ENCODE results near the gene NECAB3.
A peak's percentile ranks its signal among the peaks of the same experiment; 100 is the strongest.

NECAB3 gene

DNA sequence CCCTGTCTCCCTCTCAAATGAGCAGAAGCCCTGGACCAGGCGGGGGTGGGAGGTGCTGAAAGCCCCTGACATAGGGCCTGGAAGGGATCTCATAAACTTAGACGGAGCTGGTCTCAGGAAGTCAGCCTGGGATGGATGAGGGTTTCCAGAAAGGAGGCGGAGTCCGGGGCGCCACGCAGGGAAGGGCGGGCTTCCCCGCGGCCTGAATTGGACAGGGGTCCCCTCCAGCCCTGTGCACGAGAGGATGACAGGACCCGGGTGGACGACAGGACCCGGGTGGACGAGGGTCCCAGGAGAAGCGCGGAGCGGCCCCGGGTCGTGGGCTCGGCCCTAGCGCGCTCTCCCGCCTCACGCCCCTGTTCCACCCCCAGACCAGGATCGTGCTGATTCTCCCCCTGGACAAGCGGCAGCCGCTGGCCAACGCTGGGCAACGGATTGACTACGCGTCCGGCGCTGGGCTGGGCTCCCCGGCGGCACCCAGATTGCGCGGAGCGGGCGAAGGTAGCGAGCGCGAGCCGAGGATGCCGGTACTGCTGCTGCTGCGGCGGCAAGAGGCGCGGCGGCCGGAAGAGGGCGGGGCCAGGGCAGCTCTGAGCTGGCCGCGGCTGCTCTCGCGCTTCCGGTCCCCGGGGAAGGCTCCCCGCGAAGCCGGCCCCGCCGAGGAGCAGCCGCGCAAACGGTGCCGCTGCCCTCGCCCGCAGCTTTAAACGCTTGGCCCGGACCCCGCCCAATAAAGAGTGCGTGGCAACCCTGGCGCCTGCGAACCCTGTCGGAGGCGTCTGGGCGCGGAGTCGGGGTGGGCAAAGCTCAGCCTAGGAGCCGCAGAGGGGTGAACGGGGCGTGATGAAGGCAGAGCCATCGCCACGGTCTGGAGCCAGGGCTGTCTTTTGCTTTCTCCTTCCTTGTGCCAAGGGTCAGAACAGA, 10.8 kb downstream of the NECAB3 start:
- FAIRE-seq, result no peak

DNA sequence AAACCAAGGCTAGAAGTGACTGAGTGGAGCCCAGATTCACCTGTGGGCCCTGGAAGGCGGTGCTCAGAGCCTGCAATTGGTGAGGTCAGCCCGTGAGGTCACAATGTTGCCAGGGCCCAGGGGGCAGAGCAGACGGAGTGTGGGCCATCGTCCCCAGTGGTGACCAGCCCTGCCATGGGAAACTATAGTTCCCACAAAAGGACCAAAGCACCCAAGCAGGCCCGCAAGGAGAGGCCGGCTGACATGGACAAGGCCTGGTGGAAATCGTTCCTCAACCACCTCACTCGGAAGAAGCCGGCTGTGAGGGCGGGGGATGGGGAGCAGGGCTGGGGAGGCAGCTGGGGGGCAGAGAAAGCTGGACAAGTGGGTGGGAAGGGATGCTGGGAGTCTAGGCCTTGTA, 12.1 kb downstream of the NECAB3 start, which contains the start of gene C20orf144:
TSS of gene C20orf144 (plus strand) at position 156 of the 400 bp plus-strand sequence. CDS start at position 175, 19 bp downstream.
- no peak for FAIRE-seq

DNA sequence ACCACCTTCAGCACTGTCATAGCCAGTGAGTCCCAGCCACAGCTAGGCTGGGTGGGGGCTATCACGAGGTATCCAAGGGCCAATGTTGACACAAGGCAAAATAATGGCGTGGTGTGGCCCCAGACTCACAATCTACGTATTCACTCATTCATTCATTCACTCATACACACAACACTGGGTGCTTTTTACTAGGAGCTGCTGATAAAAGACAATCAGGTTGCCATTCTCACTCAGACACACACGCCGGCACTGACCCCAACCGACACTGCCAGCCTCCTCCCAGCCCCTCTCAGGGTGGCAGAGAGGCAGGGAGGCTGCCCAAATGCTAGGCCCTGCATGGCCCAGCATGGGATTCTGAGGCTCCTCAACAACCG, 13.6 kb downstream of the NECAB3 start:
- FAIRE-seq, result no peak

DNA sequence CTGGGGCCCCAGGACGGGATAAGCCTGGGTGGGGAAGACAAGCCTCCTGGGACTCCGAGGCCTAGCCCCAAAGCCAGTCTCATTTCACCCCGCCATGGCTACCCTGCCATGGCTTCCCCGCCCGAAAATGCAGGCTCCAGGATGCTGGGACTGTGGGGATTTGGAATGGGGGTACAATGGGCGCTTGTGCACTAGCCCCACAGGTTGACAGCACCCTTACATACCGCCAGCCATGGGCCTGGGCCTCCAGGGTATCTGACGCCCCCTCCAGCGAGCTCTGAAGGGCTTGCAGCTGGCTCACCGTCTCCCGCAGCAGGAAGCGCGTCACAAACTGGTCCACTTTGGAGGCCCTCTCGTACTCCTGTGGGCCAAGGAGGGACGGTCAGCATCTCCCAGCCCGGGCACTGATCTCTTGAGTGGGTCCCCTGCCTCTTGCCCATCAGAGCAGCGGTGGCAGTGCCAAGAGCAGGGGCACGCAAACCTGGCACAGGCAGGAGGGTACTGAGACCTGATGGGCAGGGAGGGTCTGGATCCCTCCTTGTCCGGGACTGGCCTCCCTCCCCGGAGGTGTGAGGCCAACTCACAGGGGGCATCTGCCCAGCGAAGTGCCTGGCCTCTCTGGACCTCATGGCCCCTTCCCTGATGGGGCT, 14.1 kb downstream of the NECAB3 start:
- FAIRE-seq, result no peak

DNA sequence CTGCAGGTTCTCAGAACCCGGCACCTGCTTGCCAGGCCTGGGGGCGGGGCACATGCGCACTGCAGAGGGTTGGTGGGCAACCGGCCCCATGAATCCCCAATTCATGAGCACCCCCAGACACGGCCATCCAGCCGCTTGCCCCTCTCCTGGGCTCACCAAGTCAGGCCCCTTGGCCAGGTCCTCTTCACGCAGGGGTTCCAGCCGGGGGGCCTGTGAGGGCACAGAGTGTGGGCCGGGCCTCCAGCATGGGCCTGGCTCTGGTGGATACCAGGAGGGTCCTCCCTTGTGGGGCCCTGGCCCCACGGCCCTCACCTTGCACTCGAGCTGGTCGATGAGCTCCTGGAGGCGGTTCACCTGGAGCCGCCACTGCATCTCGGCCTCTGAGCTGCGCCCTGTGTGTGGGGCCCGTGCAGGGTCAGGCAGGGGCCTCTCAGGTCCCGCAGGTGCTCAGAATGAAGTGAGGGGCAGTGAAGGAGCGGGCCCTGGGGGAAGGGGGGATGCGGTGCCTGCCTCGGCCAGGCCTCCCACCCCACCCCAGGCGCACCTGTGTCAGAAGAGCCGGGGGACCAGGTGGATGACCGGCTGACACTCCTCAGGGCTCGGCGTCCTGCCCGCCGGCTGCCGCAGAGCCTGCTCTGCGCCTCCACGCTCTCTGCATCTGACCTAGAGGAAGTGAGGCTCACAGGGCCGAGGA, 14.7 kb downstream of the NECAB3 start:
- FAIRE-seq, result no peak

DNA sequence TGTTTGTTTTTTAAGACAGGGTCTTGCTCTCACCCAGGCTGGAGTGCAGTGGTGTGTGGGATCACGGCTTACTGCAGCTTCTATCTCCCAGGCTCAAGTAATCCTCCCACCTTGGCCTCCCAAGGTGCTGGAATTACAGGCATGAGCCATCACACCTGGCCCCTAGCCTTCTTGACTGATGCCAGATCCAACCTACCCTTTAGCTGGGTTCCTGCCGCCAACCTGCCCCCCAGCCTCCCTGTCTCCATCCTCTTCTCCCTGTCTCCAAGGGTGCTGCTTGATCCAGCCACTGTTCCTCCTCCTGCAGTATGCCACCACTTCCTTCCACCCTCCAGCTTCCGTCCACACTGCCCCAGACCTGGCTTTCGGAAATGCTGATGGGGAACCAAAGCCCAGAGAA, 15.3 kb downstream of the NECAB3 start:
- no peak for FAIRE-seq

DNA sequence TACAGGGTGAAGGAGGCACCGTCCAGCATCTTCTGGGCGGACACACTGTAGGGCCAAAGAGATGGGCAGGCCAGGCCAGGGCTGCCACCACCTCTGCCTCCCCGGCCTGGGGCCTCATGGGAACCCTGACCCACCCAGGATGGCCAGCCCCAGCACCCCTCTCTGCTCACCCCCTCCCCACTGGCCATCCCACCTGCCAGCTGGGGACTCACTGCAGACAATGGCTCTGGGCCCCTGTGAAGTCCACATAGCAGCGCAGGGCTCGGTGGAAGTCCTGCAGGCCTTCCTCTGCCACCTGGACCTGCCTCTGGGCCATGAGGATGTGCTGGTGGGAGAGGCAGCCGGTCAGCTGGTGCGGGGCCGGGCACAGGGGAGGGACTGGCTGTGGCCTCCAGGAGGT, 15.7 kb downstream of the NECAB3 start:
- FAIRE-seq, result no peak

DNA sequence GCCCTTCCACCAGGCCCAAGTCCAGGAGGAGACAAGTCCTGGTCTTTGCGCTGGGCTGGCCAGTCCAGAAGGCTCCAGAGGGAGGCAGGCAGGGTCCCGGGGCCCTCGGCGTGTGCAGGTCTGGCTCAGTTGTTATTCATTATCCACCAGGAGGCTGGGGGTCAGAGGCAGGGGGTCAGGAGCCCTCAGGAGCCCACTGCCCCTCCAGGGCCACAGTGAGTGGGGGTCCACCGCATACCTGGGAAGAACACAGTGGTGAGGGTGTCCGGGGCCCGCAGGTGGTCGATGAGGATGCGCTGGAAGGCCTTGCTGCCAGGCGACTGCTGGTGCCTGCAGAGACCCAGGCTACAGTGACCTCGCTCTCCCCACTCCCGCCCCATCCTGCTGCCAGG, 16.5 kb downstream of the NECAB3 start:
- FAIRE-seq, result no peak

DNA sequence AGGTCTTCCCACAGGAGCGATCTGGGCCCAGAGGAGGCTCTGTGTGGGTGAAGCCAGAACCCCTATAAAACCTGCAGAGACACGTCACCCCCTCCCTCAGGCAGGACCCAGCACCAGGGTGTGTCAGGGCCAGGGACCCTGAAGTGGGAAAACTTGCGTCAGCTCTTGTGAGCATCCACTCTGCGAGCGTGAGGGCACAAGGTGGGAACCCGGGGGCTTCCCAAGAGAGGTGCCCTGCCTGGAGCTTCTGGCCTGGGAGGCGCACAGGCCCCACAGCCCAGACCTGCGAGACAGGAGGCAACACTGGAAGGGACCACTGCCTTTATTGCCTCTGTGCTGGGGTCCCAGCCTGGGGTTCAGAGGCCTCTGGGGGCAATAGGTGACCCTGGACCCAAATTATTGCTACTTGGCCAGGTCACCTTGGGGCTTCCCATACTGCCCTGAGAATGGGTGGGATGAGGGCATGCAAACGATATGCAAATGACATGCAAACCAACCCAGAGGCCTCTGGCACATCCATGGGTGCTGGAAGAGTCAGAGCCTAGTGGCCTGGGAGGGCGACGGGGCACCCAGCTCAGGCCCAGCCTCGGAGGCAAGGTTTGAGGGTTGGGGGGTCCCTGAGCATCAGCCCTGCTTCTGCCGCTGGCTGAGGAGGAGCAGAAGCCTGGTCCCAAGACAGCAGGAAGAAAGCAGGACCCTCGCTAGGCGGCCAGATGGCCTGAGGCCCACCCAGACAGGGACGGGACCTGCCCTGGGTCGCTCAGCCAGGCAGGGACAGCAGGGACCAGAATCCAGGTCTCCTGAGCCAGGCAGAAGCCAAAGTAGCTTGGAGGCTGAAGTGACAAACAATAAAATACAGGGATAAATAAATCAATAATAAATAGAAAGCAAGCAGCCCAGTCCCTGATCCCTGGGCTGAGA, 17.2 kb downstream of the NECAB3 start:
- FAIRE-seq, result no peak

DNA sequence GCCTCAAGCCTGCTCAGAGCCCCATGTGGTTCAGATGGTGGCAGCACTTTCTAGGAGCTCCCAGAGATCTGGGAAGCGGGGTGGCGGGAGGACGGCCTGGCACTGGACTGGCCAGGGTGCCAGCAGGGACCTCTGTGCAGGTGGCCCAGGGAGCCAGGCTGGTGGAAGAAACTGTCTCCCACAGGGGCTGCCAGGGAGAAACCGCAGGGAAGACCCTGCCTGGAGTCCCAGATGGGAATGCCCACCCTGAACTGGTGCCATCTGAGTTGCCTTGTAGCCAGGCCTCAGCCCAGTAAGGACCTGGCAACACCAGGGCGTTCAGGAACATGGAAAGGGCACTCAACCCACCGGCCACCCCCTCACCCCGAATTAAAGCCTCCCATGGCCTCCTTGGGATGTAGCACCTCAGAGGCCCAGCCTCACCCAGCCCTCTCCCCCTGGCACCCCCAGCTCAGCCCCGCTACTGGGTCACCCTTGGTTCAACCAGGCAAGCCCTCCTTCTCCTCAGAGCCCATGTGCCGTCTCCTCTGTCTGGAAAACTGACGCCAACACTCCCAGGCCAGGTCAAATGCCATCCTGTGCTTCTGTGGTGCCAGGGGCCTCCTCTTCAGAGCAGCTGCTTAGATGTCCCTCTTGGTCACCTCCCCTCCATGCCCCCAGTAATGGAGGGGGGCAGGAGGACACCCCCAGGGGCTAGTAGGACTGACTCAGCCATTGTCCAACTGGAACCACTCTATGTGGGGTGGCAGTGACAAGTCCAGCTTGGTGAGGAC, 18.0 kb downstream of the NECAB3 start:
- FAIRE-seq, result no peak

DNA sequence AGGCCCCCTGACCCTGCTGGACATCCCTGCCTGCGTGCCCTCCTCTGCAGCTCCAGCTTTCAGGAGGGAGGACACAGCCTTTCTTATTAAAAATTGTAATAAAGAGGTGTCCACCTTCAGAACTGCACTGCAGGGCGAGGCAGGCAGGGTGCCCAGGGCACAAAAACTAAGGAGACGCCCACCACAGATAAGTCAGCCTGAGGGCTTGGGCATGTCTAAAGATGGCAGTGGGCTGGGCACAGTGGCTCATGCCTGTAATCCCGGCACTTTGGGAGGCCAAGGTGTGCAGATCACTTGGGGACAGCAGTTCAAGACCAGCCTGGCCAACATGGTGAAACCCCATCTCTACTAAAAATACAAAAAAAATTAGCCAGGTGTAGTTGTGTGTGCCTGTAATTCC, 19.1 kb downstream of the NECAB3 start:
- FAIRE-seq, result no peak

DNA sequence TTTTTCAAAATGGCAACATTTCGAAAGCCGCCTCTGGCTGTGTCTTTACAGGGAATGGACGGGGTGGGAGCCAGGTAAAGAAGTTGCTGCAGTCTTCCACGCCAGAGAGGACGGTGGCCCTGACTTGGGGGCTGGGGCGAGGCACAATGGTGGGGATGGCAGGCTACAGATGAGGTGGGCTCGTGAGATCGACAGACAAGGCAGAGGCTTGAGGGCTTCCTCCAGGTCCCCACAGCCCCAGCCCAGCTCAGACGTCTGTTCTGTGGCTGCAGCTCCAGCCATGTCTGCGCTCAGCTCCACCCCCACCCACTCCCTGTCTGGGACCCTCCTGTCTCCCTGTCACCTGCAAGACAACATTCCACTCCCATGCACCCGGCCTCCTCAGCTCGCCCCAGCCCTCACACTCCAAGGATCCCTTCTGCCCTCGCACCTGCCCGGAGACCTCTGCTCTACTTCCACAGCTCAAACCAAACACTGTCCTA, 19.5 kb downstream of the NECAB3 start:
- FAIRE-seq, result no peak

DNA sequence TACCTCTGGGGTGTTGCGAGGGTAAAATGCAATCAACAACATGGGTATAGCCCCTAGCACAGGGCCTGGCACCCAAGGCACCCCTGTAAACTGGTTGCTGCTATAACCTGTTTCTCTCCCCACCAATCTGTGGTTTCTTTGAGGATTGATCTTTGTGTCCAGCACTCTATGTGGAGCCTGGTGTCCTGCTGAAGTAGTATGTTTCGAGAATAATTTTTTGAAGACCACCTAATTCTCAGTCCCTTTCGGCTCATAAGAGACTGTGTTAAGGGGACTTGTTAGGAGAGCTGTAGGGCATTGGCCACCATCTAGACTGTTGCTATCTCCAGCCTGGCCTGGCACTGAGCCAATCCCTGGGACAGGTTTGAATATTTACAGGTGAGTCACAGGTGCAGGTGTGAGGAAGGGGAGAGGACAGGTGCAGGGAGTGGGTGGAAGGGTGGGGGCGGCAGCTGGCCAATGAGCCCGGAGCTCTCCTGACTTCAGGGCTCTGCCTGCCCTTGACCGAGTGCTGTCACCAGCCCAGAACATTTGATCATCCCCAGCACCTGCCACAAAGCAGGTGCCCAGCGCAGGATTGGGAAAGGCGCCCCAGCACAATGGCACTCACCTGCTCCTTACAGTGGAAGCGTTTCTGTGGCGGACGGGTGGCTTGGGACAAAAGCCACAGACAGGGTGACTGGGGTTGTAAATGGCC, 20.2 kb downstream of the NECAB3 start:
- FAIRE-seq, result no peak

DNA sequence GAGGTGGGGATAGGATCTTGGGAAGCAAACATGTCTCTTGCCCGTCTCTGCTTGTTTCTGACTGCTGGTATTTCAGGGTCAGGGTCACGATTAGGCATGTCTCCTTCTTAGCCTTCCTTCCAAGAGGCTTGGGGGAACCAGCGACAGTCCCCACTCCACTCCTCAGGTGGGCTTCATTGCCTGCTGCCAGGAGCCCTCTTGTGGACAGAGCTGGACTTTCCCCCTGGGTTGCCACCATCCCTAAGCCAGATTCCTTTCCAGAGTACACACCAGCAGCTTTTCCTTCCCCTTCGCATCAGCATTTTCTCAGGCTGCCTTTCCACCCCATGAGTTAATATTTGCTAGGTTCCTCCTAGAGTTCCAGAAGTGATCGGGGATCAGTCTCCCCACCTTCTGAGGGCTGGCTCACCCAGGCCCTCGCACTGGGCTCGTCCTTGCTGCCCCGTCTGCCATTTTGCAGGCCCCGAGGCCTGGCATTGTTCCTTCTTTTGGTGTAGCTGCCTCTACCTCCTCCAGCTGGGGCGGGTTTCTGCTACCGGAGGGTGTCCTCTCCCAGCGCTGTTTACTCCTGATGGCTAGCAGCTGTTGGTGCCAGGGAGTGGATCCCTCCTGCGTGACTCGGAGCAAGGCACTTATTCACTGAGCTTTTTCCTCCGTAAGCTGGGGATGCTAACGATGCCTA, 20.9 kb downstream of the NECAB3 start:
- peak; percentile 47 for FAIRE-seq

DNA sequence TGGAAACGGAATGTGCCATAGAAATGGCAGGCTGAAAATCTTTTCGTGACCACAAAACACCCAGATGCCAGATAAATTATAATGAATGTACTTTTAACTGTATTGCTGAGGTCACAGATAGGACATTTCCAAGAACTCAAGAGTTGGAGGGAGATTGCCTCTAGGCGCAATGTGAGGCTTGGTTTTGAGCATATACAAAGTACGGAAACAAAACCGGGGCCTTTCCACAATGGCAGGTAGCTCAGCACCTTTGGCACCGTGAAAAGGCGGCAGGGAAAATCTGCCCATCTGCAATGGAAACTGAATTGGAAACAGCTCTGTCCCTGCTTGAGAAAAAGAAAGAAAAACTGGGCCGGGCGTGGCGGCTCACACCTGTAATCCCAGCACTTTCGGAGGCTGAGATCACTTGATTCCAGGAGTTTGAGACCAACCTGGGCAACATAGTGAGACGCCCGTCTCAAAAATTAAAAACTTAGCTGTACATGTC, 22.6 kb downstream of the NECAB3 start:
- FAIRE-seq, result no peak

DNA sequence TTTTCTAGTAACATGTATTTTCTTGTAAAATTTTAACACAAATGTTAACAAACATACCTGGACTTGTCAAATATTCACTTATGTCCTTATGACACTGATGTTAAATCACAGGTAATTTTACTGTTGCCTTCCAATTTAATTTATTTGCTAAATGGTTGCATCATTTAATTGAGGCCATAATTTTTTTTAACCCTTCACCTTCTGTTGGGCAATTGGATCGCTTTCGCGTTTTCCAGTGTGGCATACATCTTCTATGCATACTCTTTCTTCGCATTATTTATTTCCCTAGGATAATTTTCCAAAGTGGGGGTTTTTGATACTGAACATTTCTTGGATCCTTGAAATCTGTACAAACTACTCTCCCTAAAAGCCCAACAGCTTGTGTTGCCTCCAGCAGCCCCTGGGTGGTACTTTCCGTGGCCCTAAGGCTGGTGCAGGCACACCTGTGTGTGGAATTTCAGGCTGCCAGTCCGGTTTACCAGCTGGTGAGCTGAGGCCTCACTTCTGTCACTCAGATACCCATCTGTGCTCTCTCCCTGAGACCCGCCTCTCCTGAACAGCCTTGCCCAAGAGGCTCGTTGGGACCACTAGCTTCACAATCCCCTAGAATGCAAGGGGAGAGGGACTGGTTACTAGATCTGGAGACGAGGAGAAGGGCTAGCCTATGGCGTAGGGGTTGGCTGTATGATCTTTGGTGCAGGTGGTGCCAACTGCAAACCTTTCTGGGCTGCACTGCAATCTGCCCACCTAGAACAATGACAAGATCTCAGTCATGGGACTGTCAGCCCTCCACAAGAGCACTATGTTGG, 23.3 kb downstream of the NECAB3 start:
- FAIRE-seq, result no peak

DNA sequence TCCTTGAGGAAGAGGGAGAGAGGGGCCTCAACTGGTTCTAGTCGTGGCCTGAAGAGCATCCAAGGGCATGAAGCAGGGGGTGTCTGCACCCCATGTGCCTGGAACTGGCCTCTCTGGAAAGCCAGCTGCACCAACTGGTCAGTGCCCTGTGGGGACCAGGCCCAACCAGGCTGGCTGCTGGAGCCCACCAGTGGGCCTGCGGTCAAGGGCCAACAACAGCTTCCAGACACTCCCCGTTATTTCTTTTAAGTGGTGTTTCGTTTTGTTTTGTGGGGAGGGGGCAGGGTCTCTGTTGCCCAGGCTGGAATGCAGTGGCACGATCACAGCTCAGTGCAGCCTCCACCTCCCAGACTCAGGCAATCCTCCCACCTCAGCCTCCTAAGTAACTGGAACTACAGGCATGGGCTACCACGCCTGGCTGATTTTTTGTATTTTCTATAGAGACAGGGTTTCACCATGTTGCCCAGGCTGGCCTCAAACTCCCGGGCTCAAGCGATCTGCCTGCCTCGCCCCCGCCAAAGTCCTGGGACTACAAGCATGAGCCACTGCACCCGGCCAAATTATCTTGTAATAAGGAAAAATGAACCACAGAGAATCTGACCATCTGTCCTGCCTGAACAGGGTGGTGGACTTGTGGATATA, 24.0 kb downstream of the NECAB3 start:
- FAIRE-seq, result no peak

DNA sequence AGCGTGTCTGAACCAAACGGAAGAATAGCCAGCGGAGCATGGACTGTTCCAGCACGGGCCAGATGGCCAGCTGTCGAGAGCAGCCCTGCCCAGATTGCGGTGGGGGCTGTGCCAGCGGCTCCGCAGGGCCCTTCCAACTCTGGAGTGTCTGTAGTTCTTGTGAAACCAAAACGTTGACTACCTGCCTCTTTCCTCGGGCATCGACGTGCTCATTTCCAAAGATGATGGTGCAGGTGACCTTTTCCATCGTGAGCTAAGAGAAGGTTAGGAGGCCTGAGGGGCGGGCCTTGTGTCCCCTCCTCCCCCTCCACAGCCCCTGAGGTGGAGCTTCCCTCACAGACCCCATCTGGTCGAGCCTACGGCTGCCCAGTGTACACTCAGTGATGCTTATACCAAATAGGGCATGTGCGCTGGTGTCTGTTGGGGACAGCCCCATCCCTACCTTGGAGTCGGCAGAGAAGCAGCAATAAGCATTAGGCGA, 25.0 kb downstream of the NECAB3 start:
- FAIRE-seq, result no peak

Data from G401.6 (cell line).